Skeletal muscle satellite cell (primary cell): Measurements from ENCODE around the gene RPGRIP1.
"Not testable (repeated sequence)": the region's sequence is repeated elsewhere in the genome, so short reads cannot be mapped to it uniquely, and the experiment has no call there.

Experiments used
- H3K27me3 ChIP-seq: 2 replicates; pipeline ENCODE4 v1.7.0; 2013; ENCODE audit warnings: low read length; ENCODE audit not compliant: control insufficient read depth, insufficient read depth
- H3K36me3 ChIP-seq: 2 replicates; pipeline ENCODE4 v1.7.0; 2013; ENCODE audit warnings: mild to moderate bottlenecking, control low read depth, low read length; ENCODE audit not compliant: insufficient read depth
- H3K4me1 ChIP-seq: 2 replicates; pipeline ENCODE4 v1.7.0; 2013; ENCODE audit warnings: low read length; ENCODE audit not compliant: control insufficient read depth, insufficient read depth
- H3K4me2 ChIP-seq: 2 replicates; pipeline ENCODE4 v1.7.0; 2013; ENCODE audit warnings: mild to moderate bottlenecking, low read length
- H3K4me3 ChIP-seq: 2 replicates; pipeline ENCODE4 v1.7.0; 2013; ENCODE audit warnings: low read length
- H3K9ac ChIP-seq: 2 replicates; pipeline ENCODE4 v1.7.0; 2013; ENCODE audit warnings: mild to moderate bottlenecking, low read depth, low read length, moderate library complexity
- H3K9me3 ChIP-seq: replicated peaks from 2 replicates; pipeline ENCODE4 v1.7.0; 2013; ENCODE audit warnings: mild to moderate bottlenecking, control low read depth, low read length

RPGRIP1 gene

DNA sequence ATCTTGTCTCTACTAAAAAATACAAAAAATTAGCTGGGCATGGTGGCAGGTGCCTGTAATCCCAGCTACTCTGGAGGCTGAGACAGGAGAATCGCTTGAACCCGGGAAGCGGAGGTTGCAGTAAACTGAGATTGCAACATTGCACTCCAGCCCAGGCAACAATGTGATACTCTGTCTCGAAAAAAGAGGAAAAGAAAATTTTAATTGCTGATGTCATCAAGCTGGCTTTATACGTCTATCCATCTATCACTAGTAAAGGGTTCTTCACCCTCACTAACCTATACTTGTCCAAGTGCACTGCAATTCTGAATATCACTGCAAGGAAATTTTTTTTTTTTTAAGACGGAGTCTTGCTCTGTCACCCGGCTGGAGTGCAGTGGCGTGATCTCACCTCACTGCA, 2.0 kb downstream of the RPGRIP1 start:
- not testable (repeated sequence) for H3K36me3 ChIP-seq, H3K9ac ChIP-seq, H3K4me3 ChIP-seq, H3K9me3 ChIP-seq, H3K27me3 ChIP-seq, H3K4me2 ChIP-seq, H3K4me1 ChIP-seq

DNA sequence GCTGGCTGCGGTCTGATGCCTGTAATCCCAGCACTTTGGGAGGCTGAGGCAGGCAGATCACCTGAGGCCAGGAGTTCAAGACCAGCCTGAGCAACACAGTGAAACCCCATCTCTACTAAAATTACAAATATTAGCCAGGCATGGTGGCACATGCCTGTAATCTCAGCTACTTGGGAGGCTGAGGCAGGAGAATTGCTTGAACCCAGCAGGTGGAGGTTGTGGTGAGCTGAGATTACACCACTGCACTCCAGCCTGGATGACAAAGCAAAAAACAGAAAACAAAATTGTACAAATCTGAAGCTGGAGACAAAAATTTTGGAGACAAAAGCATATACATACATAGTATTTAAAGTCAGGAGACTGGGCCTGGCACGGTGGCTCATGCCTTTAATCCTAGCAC, 6.6 kb downstream of the RPGRIP1 start:
- H3K9ac ChIP-seq, H3K9me3 ChIP-seq, H3K4me3 ChIP-seq, H3K36me3 ChIP-seq, H3K4me1 ChIP-seq, H3K4me2 ChIP-seq, H3K27me3 ChIP-seq: not testable (repeated sequence)

DNA sequence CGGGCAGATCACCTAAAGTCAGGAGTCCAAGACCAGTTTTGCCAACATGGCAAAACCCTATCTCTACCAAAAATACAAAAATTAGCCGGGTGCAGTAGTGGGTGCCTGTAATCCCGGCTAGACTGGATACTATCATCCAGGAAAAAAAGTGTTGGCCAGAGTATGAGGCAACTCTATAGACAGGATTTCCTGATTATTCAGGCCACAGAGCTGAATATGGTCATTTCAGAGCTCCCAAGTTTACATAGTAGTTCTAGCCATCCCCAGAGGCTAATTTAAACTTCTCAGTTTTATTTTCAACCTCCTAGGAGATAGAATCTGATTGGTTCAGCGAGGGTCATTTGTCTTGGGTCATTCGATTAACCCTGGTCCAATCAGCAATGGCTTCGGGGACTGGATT, 7.3 kb downstream of the RPGRIP1 start:
- no peak overlapping the region for H3K9ac ChIP-seq
- no peaks in the 10 kb centered on the region for H3K36me3 ChIP-seq
- H3K4me2 ChIP-seq: no peak overlapping the region
- H3K4me3 ChIP-seq: no peak overlapping the region
- peaks cover 3% of the 10 kb centered on the region for H3K27me3 ChIP-seq
- H3K4me1 ChIP-seq: no peaks in the 10 kb centered on the region
- no peaks in the 10 kb centered on the region for H3K9me3 ChIP-seq

DNA sequence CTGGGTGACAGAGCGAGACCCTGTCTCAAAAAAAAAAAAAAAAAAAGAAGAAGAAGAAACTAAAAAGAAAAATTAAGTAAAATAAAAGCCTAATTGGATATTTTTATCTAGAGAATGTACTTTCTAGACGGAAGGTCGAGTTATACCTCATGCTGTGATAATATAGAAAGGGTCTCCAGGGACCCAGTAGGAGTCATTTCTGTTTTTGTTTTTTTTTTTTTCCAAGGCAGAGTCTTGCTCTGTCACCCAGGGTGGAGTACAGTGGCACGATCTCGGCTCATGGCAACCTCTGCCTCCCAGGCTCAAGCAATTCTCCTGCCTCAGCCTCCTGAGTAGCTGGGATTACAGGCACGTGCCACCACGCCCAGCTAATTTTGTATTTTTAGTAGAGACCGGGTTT, 14.1 kb downstream of the RPGRIP1 start:
- not testable (repeated sequence) for H3K27me3 ChIP-seq, H3K36me3 ChIP-seq, H3K9ac ChIP-seq, H3K4me3 ChIP-seq, H3K9me3 ChIP-seq, H3K4me2 ChIP-seq, H3K4me1 ChIP-seq

DNA sequence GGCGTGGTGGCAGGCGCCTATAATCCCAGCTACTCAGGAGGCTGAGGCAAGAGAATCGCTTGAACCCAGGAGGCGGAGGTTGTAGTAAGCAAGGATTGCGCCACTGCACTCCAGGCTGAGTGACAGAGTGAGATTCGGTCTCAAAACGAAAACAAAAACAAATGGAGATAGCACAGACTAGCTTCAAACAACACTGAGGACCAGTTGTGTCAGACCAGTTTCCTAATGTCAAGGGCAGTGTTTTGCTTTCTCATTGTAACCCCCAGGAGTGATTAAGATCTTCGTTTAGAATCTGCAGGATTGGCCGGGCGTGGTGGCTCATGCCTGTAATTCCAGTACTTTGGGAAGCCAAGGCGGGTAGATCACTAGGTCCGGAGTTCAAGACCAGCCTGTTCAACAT, 18.5 kb downstream of the RPGRIP1 start:
- no peaks in the 10 kb centered on the region for H3K4me1 ChIP-seq

DNA sequence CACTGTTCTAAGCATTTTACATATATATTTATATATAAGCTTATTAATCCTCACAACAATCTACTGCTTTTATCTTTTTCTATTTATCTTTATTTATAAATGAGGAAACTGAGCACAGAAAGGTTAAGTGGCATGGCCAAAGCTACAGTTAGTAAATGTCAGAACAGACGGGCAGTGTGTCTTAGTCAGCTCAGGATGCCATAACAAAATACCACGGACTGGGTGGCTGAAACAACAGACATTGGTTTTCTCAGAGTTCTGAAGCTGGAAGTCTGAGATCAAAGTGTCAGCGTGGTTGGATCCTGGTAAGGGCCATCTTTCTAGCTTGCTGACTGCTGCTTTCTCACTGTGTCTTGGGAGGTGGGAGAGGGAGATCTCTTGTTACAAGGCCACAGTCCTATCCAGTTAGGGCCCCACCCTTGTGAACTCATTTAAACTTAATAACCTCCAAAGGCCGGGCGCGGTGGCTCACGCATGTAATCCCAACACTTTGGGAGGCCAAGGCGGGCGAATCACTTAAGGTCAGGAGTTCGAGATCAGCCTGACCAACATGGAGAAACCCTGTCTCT, 19.8 kb downstream of the RPGRIP1 start:
- Histone ChIP-seq H3K27me3 (peaks cover 23% of the 10 kb centered on the region), H3K9ac (no peak overlapping the region), H3K4me2 (no peak overlapping the region), H3K4me1 (no peaks in the 10 kb centered on the region), H3K36me3 (no peaks in the 10 kb centered on the region), H3K4me3 (no peak overlapping the region), H3K9me3 (no peaks in the 10 kb centered on the region)

More for the DNA sequence above, 18.5 kb downstream of the RPGRIP1 start:
- H3K4me2 ChIP-seq: no peak overlapping the region
- H3K9ac ChIP-seq: no peak overlapping the region
- no peaks in the 10 kb centered on the region for H3K9me3 ChIP-seq
- H3K4me3 ChIP-seq: no peak overlapping the region
- H3K27me3 ChIP-seq: peaks cover 23% of the 10 kb centered on the region
- H3K36me3 ChIP-seq: no peaks in the 10 kb centered on the region

DNA sequence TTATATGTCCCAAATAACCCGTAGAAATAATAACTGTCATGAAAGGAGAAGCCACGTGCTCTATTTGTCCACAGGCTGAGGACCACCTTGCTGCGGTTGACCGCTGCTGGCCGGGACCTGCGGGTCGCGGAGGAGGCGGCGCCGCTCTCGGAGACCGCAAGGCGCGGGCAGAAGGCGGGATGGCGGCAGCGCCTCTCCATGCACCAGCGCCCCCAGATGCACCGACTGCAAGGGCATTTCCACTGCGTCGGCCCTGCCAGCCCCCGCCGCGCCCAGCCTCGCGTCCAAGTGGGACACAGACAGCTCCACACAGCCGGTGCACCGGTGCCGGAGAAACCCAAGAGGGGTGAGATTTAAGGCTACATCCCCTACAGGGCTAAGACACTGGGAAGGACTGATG, 21.0 kb downstream of the RPGRIP1 start:
- H3K9me3 ChIP-seq: no peaks in the 10 kb centered on the region
- H3K36me3 ChIP-seq: no peaks in the 10 kb centered on the region
- no peaks in the 10 kb centered on the region for H3K4me1 ChIP-seq
- peak overlapping the region; percentile 64 for H3K4me2 ChIP-seq
- H3K27me3 ChIP-seq: peaks cover 33% of the 10 kb centered on the region
- H3K4me3 ChIP-seq: peak overlapping the region; percentile 41
- H3K9ac ChIP-seq: no peak overlapping the region

DNA sequence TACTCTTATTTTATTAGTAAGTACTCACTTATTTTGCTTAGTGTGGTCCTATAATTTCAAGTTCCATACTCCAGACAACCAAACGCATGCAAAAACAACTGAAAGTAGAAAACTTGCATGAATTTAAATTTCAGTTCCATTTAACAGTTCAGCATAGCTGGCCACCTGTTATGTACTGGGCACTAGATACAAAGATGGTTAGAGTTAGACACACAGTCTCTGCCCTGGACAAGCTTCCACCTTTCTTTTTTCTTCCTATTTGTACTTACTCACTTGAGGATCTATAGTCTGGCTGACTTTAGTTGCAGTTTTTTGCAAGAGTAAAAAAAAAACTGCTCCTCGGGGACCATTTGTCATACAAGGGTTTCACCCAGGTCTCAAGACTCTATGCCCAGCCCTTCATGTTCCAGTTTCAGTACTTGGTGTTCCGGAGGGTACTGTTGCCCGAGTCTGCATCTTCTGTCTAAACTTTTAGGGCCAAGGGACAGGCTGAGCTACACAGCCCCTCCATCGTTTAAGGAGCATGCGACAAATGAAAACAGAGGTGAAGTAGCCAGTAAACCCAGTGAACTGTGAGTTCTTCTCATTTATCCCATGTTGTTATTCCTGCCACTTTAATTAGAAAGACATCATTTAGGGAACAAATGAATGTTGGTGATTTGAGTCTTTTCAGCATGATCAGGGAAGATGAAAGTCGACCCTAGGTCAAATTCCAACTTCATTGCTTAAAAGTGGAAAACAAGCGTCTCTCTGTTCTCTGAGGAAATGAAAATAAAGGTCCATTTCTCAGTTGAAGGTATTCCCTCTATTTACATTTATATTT, 22.3 kb downstream of the RPGRIP1 start:
- no peak overlapping the region for H3K9ac ChIP-seq

DNA sequence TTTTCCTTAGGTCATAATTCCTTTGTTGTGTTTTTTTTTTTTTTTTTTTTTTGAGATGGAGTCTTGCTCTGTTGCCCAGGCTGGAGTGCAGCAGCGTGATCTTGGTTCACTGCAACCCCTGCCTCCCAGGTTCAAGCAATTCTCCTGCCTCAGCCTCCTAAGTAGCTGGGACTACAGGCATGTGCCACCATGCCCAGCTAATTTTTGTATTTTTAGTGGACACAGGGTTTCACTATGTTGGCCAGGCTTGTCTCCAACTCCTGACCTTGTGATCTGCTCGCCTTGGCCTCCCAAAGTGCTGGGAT, 22.9 kb downstream of the RPGRIP1 start:
- H3K9me3 ChIP-seq, H3K4me1 ChIP-seq, H3K4me2 ChIP-seq, H3K36me3 ChIP-seq, H3K4me3 ChIP-seq, H3K9ac ChIP-seq: not testable (repeated sequence)
- H3K27me3 ChIP-seq: peaks cover 41% of the 10 kb centered on the region

More for the DNA sequence above, 22.3 kb downstream of the RPGRIP1 start:
- Histone ChIP-seq H3K9me3 (no peaks in the 10 kb centered on the region), H3K4me2 (no peak overlapping the region), H3K4me1 (no peaks in the 10 kb centered on the region), H3K36me3 (no peaks in the 10 kb centered on the region), H3K27me3 (peaks cover 36% of the 10 kb centered on the region), H3K4me3 (no peak overlapping the region)

DNA sequence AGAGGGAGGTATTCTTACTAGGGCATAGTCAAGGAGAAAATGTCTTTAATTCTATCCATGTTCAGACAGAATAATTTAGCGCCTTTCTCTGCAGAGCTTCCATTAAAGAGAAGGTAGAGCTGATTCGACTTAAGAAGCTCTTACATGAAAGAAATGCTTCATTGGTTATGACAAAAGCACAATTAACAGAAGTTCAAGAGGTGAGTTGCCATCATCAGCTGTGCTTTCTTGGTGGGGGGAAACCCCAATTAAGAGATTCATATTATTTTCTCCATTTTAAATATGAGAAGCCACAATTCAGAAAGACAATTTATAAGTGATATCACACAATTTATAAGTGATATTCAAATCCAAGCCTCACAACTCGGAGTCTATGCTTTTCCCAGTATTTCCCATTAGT, 27.8 kb downstream of the RPGRIP1 start:
- H3K4me3 ChIP-seq: no peak overlapping the region
- no peak overlapping the region for H3K4me2 ChIP-seq
- H3K27me3 ChIP-seq: peaks cover 57% of the 10 kb centered on the region
- no peak overlapping the region for H3K9ac ChIP-seq
- H3K9me3 ChIP-seq: no peaks in the 10 kb centered on the region
- H3K36me3 ChIP-seq: no peaks in the 10 kb centered on the region
- no peaks in the 10 kb centered on the region for H3K4me1 ChIP-seq

DNA sequence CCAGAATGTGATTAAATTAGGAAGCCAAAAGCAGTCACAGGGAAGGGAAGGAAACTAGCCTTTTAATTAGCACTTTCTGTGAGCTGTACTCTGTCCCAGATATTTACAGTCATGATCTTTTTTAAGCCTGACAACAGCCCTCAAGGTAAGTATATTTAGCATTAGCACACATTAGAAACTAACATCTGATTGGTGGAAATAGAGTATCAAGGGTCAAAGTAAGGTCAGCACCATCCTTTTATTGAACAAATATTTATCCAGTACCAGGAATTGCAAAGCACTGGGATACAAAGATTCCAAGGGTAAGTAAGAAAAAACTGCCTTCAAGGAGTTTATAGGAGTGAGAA, 28.2 kb downstream of the RPGRIP1 start:
- H3K4me1 ChIP-seq: no peaks in the 10 kb centered on the region
- no peak overlapping the region for H3K9ac ChIP-seq
- peaks cover 57% of the 10 kb centered on the region for H3K27me3 ChIP-seq
- H3K4me2 ChIP-seq: peak overlapping the region; percentile 47
- H3K9me3 ChIP-seq: no peaks in the 10 kb centered on the region
- no peak overlapping the region for H3K4me3 ChIP-seq
- H3K36me3 ChIP-seq: no peaks in the 10 kb centered on the region

DNA sequence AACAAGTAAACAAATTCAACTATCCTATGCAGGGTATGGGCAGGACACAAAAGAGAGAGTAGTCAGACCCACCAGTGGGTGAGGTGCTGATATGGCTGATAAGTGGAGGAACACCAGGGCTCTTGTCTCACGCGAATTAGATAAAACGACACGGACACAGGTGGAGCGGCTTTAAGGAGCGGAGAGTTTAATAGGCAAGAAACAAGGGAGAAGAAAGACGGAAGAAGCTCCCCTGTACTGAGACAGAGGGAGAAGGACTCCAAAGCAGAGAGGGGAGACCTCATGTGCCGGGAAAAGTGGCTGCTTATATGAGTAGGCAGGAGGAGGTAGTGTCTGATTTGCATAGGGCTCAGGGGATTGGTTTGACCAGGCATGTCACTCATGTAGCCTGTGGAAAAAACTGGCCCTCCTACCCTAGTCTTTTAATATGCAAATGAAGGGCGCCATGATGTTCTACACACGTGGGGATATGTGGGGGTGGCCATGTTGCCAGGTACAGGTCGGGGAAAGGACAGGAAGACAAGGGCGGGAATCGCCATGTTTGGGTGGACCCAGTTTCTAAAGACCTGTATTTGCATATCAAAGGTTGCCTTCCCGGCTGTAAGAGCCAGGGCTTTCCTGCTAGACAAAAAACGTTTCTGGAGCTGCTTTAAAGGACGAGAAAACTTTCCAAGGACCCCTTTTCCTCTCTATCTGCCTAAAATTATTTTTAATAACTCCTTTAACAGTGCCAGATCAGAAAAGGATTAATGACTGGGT, 28.8 kb downstream of the RPGRIP1 start:
- H3K4me1 ChIP-seq: no peaks in the 10 kb centered on the region
- H3K36me3 ChIP-seq: no peaks in the 10 kb centered on the region
- no peaks in the 10 kb centered on the region for H3K9me3 ChIP-seq
- H3K27me3 ChIP-seq: peaks cover 57% of the 10 kb centered on the region
- no peak overlapping the region for H3K9ac ChIP-seq
- peak overlapping the region; percentile 47 for H3K4me2 ChIP-seq
- H3K4me3 ChIP-seq: peak overlapping the region; percentile 47
